CD14-positive monocyte (primary cell): Measurements from ENCODE around the gene SKA1. TPM values are rescaled to one million over a fixed set of nuclear protein-coding genes. Genes with fewer than 3 reads are reported as not detected.

ENCODE experiments used
- DNase-seq, 3 donors: peaks; one replicate each; pipeline ENCODE4 v3.0.0-alpha.2; 2011 to 2022
- H2AFZ ChIP-seq: 2 replicates; pipeline ENCODE4 v1.6.0; 2012; ENCODE audit warnings: mild to moderate bottlenecking, low read depth, low read length, inconsistent platforms; ENCODE audit not compliant: insufficient read depth, poor library complexity, severe bottlenecking
- H3K27ac ChIP-seq, 2 donors: 1 replicate in 1 of 2; 2 replicates in 1 of 2; pipeline ENCODE4 v1.5.1; 2012 to 2013; ENCODE audit warnings: low read length in 2 of 2, control low read depth in 1 of 2, inconsistent platforms in 1 of 2, low read depth in 1 of 2, mild to moderate bottlenecking in 1 of 2
- H3K27me3 ChIP-seq, 2 donors: one replicate each; pipeline versions ENCODE4 v1.6.0 to v1.6.1; 2011 to 2013; ENCODE audit warnings: low read length in 2 of 2; ENCODE audit not compliant: control insufficient read depth in 2 of 2, insufficient read depth in 2 of 2
- H3K36me3 ChIP-seq, 2 donors: replicated peaks in 1 of 2; 1 replicate in 1 of 2; 2 replicates in 1 of 2; pipeline versions ENCODE4 v1.5.1 to v1.6.1; 2012 to 2013; ENCODE audit warnings: low read length in 2 of 2, control low read depth in 1 of 2, inconsistent platforms in 1 of 2, mild to moderate bottlenecking in 1 of 2; ENCODE audit not compliant: insufficient read depth in 2 of 2, control insufficient read depth in 1 of 2
- H3K4me1 ChIP-seq, 2 donors: 1 replicate in 1 of 2; 2 replicates in 1 of 2; pipeline versions ENCODE4 v1.5.1 to v1.6.1; 2012 to 2013; ENCODE audit warnings: low read length in 2 of 2, control low read depth in 1 of 2, inconsistent platforms in 1 of 2, mild to moderate bottlenecking in 1 of 2, moderate library complexity in 1 of 2; ENCODE audit not compliant: insufficient read depth in 2 of 2, control insufficient read depth in 1 of 2
- H3K4me2 ChIP-seq: replicated peaks from 2 replicates; pipeline ENCODE3; 2012; ENCODE audit warnings: low read length, moderate library complexity, mild to moderate bottlenecking; ENCODE audit not compliant: poor library complexity, severe bottlenecking; ENCODE audit errors: extremely low read depth
- H3K4me3 ChIP-seq, 3 experiments: fragments of 200-600 bp in 1 of 3; sonication (generic) in 1 of 3; replicated peaks in 1 of 3; 1 replicate in 2 of 3; 2 replicates in 1 of 3; pipeline ENCODE4 v1.5.1; 2011 to 2013; ENCODE audit warnings: low read length in 3 of 3, mild to moderate bottlenecking in 3 of 3, control low read depth in 2 of 3, low read depth in 2 of 3, inconsistent platforms in 1 of 3, moderate library complexity in 1 of 3
- H3K79me2 ChIP-seq: 2 replicates; pipeline ENCODE4 v1.6.0; 2012; ENCODE audit warnings: mild to moderate bottlenecking, control low read depth, inconsistent platforms, low read length, moderate library complexity; ENCODE audit not compliant: insufficient read depth
- H3K9ac ChIP-seq: 2 replicates; pipeline ENCODE4 v1.6.0; 2017; ENCODE audit warnings: low read length, mild to moderate bottlenecking; ENCODE audit not compliant: insufficient read depth, poor library complexity, severe bottlenecking
- H3K9me3 ChIP-seq, 2 donors: replicated peaks in 1 of 2; 1 replicate in 1 of 2; 2 replicates in 1 of 2; pipeline versions ENCODE4 v1.5.1 to v1.6.1; 2012 to 2013; ENCODE audit warnings: low read length in 2 of 2, control low read depth in 1 of 2; ENCODE audit not compliant: control insufficient read depth in 1 of 2, insufficient read depth in 1 of 2
- H4K20me1 ChIP-seq: 2 replicates; pipeline ENCODE4 v1.6.0; 2012; ENCODE audit warnings: mild to moderate bottlenecking, low read length, control low read depth, moderate library complexity; ENCODE audit not compliant: insufficient read depth
- H3K27ac Mint-ChIP-seq, 7 donors: one replicate each; pipeline ENCODE4 v1.8.0; 2020; ENCODE audit warnings: mild to moderate bottlenecking in 7 of 7, mixed read lengths in 7 of 7, moderate library complexity in 6 of 7, inconsistent platforms in 2 of 7
- H3K27me3 Mint-ChIP-seq, 3 donors: one replicate each; pipeline ENCODE4 v1.8.0; 2021 to 2022; ENCODE audit warnings: low read depth in 3 of 3, mild to moderate bottlenecking in 3 of 3, mixed read lengths in 3 of 3, moderate library complexity in 3 of 3, inconsistent platforms in 1 of 3
- H3K36me3 Mint-ChIP-seq, 2 donors: one replicate each; pipeline ENCODE4 v1.8.0; 2020; ENCODE audit warnings: mixed read lengths in 2 of 2, inconsistent platforms in 1 of 2, mild to moderate bottlenecking in 1 of 2
- H3K4me1 Mint-ChIP-seq: one replicate; pipeline ENCODE4 v1.8.0; 2020; ENCODE audit warnings: mild to moderate bottlenecking, mixed read lengths
- H3K4me3 Mint-ChIP-seq, 2 donors: one replicate each; pipeline ENCODE4 v1.8.0; 2020; ENCODE audit warnings: mild to moderate bottlenecking in 2 of 2, mixed read lengths in 2 of 2, moderate library complexity in 1 of 2
- H3K9me3 Mint-ChIP-seq, 7 donors: one replicate each; pipeline ENCODE4 v1.8.0; 2020 to 2022; ENCODE audit warnings: mixed read lengths in 7 of 7, mild to moderate bottlenecking in 6 of 7, moderate library complexity in 6 of 7, inconsistent platforms in 2 of 7
- WGBS: methylation state at CpG from one replicate; pipeline ENCODE4 v1.1.5; 2013; ENCODE audit warnings: missing lambda C conversion rate; ENCODE audit not compliant: insufficient coverage; 5-methylcytosine and 5-hydroxymethylcytosine counted together
- intact Hi-C, 2 donors: fragments of 100-400 bp; cut with micrococcal nuclease; formaldehyde crosslinking; loops; one replicate each; pipeline versions ENCODE4 v1.15.0 to v1.15.1; 2023
- polyA plus RNA-seq, 3 donors: library from polyadenylated mRNA; depleted of rRNA in 1 of 3; unstranded in 2 of 3; stranded (reverse) in 1 of 3; fragments of 300-500 nt in 2 of 3; fragments of >200 nt in 1 of 3; fragmentation: Illumina TruSeq in 2 of 3; gene quantifications; 1 replicate in 2 of 3; 2 replicates in 1 of 3; pipeline ENCODE4 v1.2.3, GENCODE V29; 2012 to 2021
- TF ChIP-seq, protein P1 (sequence below): fragments of 200-600 bp; IDR thresholded peaks from one replicate; pipeline ENCODE4 v1.8.0; 2022; ENCODE audit warnings: antibody characterized with exemption, mild to moderate bottlenecking

Gene SKA1
- polyA plus RNA-seq, 3 donors, result 0.17 TPM; not detected in 2

DNA sequence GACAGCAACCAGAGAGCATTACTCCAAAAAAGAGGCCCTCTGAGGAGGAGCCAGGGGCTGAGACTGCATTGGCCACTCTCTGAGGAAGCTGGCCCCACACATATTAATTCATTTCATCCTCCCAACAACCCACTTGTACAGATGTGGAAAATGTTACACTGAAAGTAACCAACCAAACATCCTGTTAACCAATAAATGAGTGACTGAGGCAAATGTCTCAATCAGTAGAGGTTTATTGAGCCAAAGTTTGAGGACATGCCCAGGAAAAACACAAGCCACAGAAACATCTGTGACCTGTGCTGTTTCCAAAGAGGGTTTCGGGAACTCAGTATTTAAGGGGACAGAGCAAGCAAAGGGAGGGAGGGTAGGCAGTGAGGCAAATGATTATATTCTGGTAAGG, 53.0 kb downstream of the SKA1 start:
- Histone ChIP-seq H3K79me2 (no peaks in the 10 kb centered on the region), H3K9ac (no peak overlapping the region), H3K27me3 (no peaks in the 10 kb centered on the region), H4K20me1 (no peaks in the 10 kb centered on the region), H3K4me1 (no peaks in the 10 kb centered on the region), H3K27ac (no peak overlapping the region), H3K4me2 (no peak overlapping the region), H3K4me3 (no peak overlapping the region), H3K36me3 (no peaks in the 10 kb centered on the region), H3K9me3 (peaks cover 3 to 4% of the 10 kb centered on the region in 2 donors), H2AFZ (no peak overlapping the region)
- H3K4me3 Mint-ChIP-seq, result no peak overlapping the region
- peaks cover 2 to 19% (median 12%) of the 10 kb centered on the region in 7 donors for H3K9me3 Mint-ChIP-seq
- H3K4me1 Mint-ChIP-seq, result peaks cover 2% of the 10 kb centered on the region
- H3K36me3 Mint-ChIP-seq, result no peaks in the 10 kb centered on the region
- TF ChIP-seq, protein P1, sequence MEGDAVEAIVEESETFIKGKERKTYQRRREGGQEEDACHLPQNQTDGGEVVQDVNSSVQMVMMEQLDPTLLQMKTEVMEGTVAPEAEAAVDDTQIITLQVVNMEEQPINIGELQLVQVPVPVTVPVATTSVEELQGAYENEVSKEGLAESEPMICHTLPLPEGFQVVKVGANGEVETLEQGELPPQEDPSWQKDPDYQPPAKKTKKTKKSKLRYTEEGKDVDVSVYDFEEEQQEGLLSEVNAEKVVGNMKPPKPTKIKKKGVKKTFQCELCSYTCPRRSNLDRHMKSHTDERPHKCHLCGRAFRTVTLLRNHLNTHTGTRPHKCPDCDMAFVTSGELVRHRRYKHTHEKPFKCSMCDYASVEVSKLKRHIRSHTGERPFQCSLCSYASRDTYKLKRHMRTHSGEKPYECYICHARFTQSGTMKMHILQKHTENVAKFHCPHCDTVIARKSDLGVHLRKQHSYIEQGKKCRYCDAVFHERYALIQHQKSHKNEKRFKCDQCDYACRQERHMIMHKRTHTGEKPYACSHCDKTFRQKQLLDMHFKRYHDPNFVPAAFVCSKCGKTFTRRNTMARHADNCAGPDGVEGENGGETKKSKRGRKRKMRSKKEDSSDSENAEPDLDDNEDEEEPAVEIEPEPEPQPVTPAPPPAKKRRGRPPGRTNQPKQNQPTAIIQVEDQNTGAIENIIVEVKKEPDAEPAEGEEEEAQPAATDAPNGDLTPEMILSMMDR, result no peak
- peaks cover 5 to 8% (median 7%) of the 10 kb centered on the region in 3 donors for H3K27me3 Mint-ChIP-seq
- no peak overlapping the region for H3K27ac Mint-ChIP-seq
- intact Hi-C loops, result no loop called here
- no peak for DNase-seq
- 33% methylated on average over 1 of the region's 1 CpG for WGBS

GRCh38 chr18:50428531-50429206, 53.8 kb downstream of the SKA1 start:
- intact Hi-C loops, result no loop called here

More at GRCh38 chr18:50428531-50429206, 53.8 kb downstream of the SKA1 start:
- no peaks in the 10 kb centered on the region for H3K36me3 ChIP-seq
- Mint-ChIP-seq H3K27ac (no peak overlapping the region), H3K4me1 (peaks cover 2% of the 10 kb centered on the region), H3K9me3 (peaks cover 0 to 14% (median 12%) of the 10 kb centered on the region in 7 donors), H3K27me3 (peaks cover 7 to 8% (median 7%) of the 10 kb centered on the region in 3 donors), H3K4me3 (no peak overlapping the region), H3K36me3 (no peaks in the 10 kb centered on the region)
- H3K4me2 ChIP-seq, result no peak overlapping the region
- no peak overlapping the region for H2AFZ ChIP-seq
- peaks cover 3 to 4% of the 10 kb centered on the region in 2 donors for H3K9me3 ChIP-seq
- TF ChIP-seq, protein P1, result no peak
- no peaks in the 10 kb centered on the region for H3K27me3 ChIP-seq
- H3K4me1 ChIP-seq, result no peaks in the 10 kb centered on the region
- WGBS, result 20% methylated on average over 1 of the region's 3 CpGs
- no peak overlapping the region for H3K27ac ChIP-seq
- H3K9ac ChIP-seq, result no peak overlapping the region
- DNase-seq, result no peak
- no peaks in the 10 kb centered on the region for H3K79me2 ChIP-seq
- H4K20me1 ChIP-seq, result no peaks in the 10 kb centered on the region
- no peak overlapping the region for H3K4me3 ChIP-seq
